Erythroblast (primary cell): ENCODE results near the gene EYS.
"Not testable (repeated sequence)": the region's sequence is repeated elsewhere in the genome, so short reads cannot be mapped to it uniquely, and the experiment has no call there.

ENCODE experiments used
- DNase-seq, 2 experiments: peaks; one replicate each; lab custom pipeline; 2025; lab: John Stamatoyannopoulos, UW
- GATA1 ChIP-seq: IDR thresholded peaks from 2 replicates; pipeline ENCODE4 v1.6.1; 2011; ENCODE audit warnings: low read depth, mild to moderate bottlenecking, control low read depth, low read length, moderate library complexity
- POLR2A ChIP-seq: IDR thresholded peaks from 2 replicates; pipeline ENCODE4 v1.6.1; 2011; ENCODE audit warnings: mild to moderate bottlenecking, low read length

The EYS gene

DNA sequence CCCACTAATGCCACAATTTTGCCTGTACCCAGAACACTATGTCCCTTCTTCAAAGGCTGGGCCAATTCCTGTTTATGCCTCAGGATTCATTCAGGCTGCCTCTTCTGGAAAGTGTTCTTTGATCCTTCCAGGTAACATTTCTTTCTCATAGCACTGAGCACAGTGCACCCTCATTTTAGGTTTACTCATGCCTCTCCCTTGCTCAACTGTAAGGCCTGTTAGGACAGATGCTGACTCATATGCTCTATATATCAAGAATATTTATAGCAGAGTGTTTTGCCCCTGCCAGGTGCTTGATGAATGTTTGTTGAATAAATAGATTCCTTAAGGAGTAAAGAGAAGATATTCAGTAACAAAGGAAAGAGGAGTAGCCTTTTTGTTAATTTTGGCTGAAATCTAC lies 1807.5 kb downstream of the EYS start:
- DNase-seq: no peak
- TF ChIP-seq GATA1 (no peak), POLR2A (no peak)

DNA sequence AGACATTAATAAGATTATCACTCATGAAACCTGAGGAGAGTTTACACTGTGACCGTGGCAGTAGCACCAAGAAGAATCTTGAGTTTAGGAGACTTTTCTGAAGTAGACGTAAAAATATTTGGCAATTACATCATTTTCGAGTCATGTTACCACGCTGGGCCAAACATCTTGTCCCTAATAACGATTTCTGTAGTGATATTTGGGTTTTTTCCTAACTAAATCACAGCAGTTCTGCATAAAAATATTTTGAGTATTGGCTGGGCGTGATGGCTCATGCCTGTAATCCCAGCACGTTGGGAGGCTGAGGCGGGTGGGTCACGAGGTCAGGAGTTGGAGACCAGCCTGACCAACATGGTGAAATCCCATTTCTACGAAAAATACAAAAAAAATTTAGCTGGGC lies 1809.1 kb downstream of the EYS start:
- no peak for DNase-seq
- TF ChIP-seq POLR2A (no peak), GATA1 (no peak)

GRCh38 chr6:63897459-63897858 lies 1809.6 kb downstream of the EYS start:
- TF ChIP-seq POLR2A: no peak
- no peak for TF ChIP-seq GATA1
- no peak for DNase-seq

DNA sequence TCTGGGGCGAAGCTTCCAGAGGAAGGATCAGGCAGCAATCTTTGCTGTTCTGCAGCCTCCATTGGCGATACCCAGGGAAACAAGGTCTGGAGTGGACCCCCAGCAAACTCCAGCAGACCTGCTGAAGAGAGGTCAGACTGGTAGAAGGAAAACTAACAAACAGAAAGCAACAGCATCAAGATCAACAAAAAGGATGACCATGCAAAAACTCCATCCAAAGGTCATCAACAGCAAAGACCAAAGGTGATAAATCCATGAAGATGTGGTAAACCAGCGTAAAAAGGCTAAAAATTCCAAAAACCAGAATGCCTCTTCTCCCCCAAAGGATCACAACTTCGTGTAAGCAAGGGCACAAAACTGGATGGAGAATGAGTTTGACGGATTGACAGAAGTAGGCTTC lies 1818.6 kb downstream of the EYS start:
- DNase-seq: no peak
- TF ChIP-seq GATA1 (no peak), POLR2A (no peak)

GRCh38 chr6:63887804-63888203 lies 1819.2 kb downstream of the EYS start:
- DNase-seq: not testable (repeated sequence)

GRCh38 chr6:63887002-63887751 lies 1819.8 kb downstream of the EYS start:
- TF ChIP-seq POLR2A (no peak), GATA1 (no peak)
- DNase-seq: no peak

- TF ChIP-seq POLR2A: no peak
- DNase-seq: no peak
Observed at GRCh38 chr6:63886341-63886740, 1820.7 kb downstream of the EYS start.

DNA sequence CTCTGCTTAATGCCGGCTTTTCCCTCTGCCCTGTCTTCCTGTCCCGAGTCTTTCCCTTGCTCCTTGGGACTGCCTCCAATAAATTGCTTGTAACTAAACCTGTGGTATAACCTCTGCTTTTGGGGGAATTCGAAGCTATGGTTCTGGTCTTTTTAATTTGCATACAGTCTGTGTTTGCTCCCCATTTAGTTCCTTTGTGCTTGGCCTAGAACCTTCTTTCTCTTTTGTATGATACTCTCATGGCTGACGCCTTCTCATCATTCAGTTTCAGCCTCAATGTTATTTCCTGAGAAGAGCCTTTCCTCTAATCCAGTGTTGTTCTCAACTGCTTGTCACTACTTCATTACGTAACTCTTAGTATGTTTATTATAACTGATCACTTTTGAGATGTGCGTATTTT lies 1823.4 kb downstream of the EYS start:
- no peak for TF ChIP-seq GATA1
- TF ChIP-seq POLR2A: no peak
- DNase-seq: no peak

DNA sequence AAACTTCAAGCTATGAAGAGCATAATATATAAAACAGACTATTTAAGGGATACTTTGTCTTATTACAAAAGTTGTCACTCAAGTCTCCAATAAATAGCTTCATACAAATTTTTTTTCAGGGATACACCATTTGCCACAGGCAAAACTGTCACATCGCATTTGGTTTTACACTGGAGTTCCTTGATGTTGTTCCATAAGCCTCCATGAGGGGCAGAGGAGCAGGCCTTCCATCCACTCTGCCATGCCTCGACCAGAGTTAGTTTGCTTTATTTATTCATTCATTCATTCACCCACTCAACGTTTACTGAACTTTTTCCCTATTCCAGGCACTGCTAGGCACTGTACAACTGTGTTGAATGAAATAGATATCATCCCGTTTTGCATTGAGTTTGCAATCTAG lies 1824.8 kb downstream of the EYS start:
- no peak for DNase-seq
- TF ChIP-seq POLR2A: no peak
- TF ChIP-seq GATA1: no peak

DNA sequence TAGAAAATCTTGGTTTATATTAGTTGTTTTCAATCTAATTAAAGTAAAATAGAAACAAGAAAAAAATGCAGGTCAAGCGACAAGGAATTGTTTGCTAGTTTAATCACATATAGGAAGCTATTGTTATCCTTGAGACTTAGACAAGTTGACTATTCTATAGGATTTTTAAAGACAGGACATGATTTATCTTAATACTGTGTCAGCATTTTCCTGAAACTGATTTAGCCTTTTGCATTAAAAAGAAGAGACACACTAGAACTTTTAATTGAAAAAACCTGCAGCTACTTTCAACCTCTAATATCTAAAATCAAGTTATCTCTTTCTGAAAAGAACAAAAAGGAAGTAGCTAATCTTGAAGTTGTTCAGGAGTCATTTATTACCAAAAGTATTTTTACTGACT lies 1825.2 kb downstream of the EYS start:
- no peak for DNase-seq
- no peak for TF ChIP-seq POLR2A
- TF ChIP-seq GATA1: no peak

DNA sequence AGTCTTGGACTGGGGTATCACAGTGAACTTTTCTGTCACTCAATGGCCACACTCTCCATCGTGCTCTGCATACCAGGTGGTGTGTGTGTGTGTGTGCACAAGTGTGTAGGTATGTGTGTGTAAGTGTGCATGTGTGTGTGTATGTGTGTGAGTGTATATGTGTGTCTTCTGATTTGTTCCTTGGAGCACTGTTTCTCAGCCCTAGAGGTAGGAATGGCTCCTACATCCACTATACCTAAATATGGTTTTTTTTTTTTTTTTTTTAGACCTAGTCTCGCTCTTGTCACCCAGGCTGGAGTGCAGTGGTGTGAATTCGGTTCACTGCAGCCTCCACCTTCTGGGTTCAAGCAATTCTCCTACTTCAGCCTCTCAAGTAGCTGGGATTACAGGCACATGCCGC lies 1834.8 kb downstream of the EYS start:
- no peak for DNase-seq
- TF ChIP-seq GATA1: no peak
- TF ChIP-seq POLR2A: no peak

DNA sequence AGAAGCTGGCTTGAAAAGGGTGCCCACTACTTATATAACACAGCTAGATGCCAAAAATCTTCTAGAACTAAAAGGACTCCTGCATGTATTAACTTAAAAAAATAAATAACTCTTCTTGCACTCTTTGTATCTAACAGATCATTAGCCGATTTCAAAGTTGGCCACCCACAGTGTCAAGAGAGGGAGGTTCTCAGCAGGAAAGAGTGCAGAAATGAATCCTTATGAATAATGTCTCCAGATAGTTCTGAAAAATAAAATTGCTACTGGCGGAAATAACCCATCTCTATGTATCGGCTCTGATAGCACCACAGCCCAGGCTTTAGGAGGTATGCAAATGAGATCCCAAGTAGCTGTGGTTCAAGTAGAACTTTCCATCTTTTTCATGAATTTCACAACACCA lies 1838.7 kb downstream of the EYS start:
- TF ChIP-seq POLR2A (no peak), GATA1 (no peak)

GRCh38 chr6:63864671-63865318 lies 1842.2 kb downstream of the EYS start:
- no peak for DNase-seq

More for the DNA sequence above, 1838.7 kb downstream of the EYS start:
- no peak for DNase-seq

GRCh38 chr6:63864061-63864460 lies 1843.0 kb downstream of the EYS start:
- DNase-seq: no peak
- TF ChIP-seq POLR2A (no peak), GATA1 (no peak)

More at GRCh38 chr6:63864671-63865318, 1842.2 kb downstream of the EYS start:
- no peak for TF ChIP-seq POLR2A
- TF ChIP-seq GATA1: no peak
